HT1080 (cell line): Measurements from ENCODE around the gene FGF23. TPM values are rescaled to one million over a fixed set of nuclear protein-coding genes. Genes with fewer than 3 reads are reported as not detected.

ENCODE experiments used
- DNase-seq: peaks from one replicate; pipeline ENCODE4 v3.0.0-alpha.2; 2015; ENCODE audit warnings: low read depth
- total RNA-seq: library from RNA; depleted of rRNA; stranded (reverse); fragments of >200 nt; shearing (Covaris generic); gene quantifications from 2 replicates; pipeline ENCODE4 v1.2.3, GENCODE V29; 2014; rRNA removed

The FGF23 gene
- total RNA-seq, 1 experiment from 2014 or later: not detected

GRCh38 chr12:4320497-4320852 lies 59.0 kb downstream of the FGF23 start:
- DNase-seq: no peak

Other genes with a start within 250 kb of the FGF23 start
- 3.2 TPM in 2 replicates for gene CCND2, start 106.0 kb downstream of the FGF23 start, total RNA-seq
- 11.0 and 13.8 TPM in 2 replicates for gene TIGAR, start 58.5 kb downstream of the FGF23 start, total RNA-seq
- gene FGF6, start 66.1 kb upstream of the FGF23 start, total RNA-seq: not detected in 2 replicates
- 28.7 and 38.0 TPM in 2 replicates for gene RAD51AP1, start 159.2 kb upstream of the FGF23 start, total RNA-seq
- 60.5 and 64.6 TPM in 2 replicates for gene DYRK4, start 182.5 kb upstream of the FGF23 start, total RNA-seq